Hepatocyte (in vitro differentiated cells): Measurements from ENCODE around the gene TOLLIP.

Experiments
- EZH2phosphoT487 ChIP-seq: fragments of 200-600 bp; sonication (generic); IDR thresholded peaks from one replicate; pipeline ENCODE4 v1.6.1; 2018; ENCODE audit warnings: antibody characterized with exemption, mild to moderate bottlenecking, low read depth, moderate library complexity; ENCODE audit not compliant: unreplicated experiment, severe bottlenecking
- TF ChIP-seq, protein P1 (sequence below): fragments of 200-600 bp; sonication (generic); IDR thresholded peaks from 2 replicates; pipeline ENCODE4 v1.5.1; 2016; ENCODE audit warnings: antibody characterized with exemption, mild to moderate bottlenecking; ENCODE audit not compliant: poor library complexity

DNA sequence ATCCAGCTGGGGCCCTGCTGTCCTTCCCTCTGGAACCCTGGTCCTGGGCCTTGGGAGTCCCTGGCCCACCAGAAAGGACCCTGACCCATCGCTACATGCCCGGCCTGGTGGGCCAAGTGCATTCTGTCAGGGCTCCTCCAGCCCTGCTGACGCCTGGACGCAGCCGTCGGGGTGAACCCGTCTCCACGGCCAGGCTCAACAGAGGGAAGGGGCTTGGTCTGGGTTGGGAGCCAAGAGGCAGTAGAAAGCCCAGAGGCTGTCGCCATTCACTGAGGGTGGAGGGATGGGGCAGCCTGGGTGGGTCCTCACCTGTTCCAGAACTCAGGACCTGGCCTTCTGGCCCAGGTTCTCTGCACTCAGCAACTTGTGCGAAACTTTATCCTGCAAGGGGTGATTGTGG is 39.0 kb downstream of the TOLLIP start:
- TF ChIP-seq, protein P1, sequence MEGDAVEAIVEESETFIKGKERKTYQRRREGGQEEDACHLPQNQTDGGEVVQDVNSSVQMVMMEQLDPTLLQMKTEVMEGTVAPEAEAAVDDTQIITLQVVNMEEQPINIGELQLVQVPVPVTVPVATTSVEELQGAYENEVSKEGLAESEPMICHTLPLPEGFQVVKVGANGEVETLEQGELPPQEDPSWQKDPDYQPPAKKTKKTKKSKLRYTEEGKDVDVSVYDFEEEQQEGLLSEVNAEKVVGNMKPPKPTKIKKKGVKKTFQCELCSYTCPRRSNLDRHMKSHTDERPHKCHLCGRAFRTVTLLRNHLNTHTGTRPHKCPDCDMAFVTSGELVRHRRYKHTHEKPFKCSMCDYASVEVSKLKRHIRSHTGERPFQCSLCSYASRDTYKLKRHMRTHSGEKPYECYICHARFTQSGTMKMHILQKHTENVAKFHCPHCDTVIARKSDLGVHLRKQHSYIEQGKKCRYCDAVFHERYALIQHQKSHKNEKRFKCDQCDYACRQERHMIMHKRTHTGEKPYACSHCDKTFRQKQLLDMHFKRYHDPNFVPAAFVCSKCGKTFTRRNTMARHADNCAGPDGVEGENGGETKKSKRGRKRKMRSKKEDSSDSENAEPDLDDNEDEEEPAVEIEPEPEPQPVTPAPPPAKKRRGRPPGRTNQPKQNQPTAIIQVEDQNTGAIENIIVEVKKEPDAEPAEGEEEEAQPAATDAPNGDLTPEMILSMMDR: no peak
- TF ChIP-seq EZH2phosphoT487: no peak
